GM18858 (cell line): ENCODE data around the gene FGF1.

ENCODE experiments used
- ATAC-seq: cut with Tn5 transposase; IDR thresholded peaks from one replicate; pipeline ENCODE4 v1.9.1; 2021; ENCODE audit not compliant: unreplicated experiment

FGF1 gene

DNA sequence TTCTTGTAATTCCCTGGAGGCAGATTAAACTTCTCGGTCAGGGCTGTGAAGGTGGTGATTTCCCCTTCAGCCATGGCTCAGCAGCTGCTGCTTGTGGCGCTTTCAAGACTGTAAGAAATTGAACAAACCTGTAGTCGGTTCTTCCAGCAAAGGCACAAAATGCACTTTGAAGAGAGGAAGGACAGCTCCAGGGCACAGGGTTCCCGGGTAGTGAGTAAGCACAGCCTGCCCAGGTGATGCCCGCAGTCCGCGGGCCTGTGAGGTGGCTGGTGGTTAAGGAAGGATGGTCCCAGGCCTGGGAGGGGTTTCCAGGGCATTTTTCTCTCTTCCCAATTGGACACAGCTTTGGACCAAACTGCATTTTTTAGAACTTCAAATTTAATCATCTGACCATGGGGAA lies 71.8 kb downstream of the FGF1 start:
- no peak for ATAC-seq

DNA sequence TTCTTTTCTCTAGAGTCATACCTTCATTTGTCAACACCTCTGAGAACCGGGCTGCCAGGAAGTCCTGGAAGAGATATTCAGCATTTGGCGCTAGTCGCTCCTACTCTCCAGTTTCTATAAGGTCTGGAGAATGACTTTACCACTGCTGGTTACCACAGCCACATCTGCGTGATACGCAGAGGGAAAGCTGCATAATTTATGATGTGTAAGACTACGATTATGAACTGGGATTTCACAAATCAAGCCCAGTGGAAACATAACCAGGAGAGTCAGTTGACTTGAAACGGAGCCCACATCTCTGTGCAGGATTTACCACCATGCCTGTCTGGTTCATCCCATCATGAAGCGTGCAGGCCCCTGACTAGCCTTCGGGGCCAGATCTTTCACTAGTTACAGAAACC lies 72.6 kb downstream of the FGF1 start:
- ATAC-seq = no peak

- ATAC-seq = no peak
These were observed 73.2 kb downstream of the FGF1 start for GRCh38 chr5:142612494-142613270.

DNA sequence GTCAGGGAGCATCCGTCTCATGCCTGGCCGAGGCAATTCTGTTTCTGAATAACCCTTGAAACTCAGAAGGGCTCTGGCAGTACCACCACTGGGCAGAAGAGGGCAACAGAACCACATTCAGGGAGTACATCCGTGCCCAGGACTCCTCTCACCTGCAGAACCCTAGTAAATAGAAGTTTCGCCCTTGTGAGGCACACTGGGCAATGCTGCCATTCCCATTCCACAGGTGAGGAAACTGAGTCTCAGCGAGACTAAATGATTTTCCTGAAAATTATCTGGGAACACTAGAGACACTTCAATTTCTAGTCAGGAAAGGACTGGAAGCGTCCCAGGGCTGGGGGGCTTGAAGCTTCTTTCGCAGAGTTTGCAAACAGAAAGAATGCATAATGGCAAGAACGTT lies 74.7 kb downstream of the FGF1 start:
- peak; percentile 84 for ATAC-seq

- no peak for ATAC-seq
These were observed 75.5 kb downstream of the FGF1 start for GRCh38 chr5:142610176-142611001.

GRCh38 chr5:142609142-142609541 lies 76.7 kb downstream of the FGF1 start:
- no peak for ATAC-seq

DNA sequence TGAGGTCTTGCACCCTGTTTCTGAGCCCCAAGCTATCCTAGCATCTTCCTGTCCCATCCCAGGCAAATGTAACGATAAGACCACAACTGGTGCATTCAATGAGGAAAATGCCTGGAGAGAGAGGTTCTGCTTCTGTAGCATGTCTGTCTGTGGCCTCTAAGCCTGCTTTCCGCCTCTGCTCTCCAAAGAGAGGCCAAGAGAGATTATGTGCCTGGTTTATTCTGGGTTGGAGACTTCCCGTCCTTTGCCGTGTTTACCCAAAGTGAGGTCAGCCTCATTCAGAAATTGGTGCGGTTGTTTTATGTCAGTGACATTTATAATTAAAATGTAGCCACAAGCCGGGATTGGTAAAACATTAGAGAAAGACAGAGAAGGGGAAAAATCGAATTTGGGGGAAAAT lies 77.8 kb downstream of the FGF1 start:
- no peak for ATAC-seq

- ATAC-seq = no peak
These were observed 80.3 kb downstream of the FGF1 start for GRCh38 chr5:142605611-142606010.

- no peak for ATAC-seq
These were observed 83.1 kb downstream of the FGF1 start for GRCh38 chr5:142602720-142603245.

DNA sequence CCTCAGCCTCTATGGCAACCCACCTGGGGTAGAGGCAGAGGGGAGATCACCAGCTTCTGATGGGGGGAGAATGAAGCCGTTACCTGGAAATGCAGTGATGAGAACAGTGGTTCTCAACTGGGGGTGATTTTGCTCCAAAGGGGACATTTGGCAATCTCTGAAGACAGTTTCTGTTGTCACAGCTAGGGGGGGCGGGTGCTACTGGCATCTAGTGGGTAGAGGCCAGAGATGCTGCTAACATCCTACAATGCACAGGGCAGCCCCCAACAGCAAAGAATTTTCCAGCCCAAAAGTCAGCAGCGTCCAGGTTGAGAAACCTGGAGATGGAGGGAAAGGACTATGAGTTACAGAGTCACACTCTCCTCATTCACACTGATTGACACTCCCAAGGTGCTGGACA lies 84.5 kb downstream of the FGF1 start:
- no peak for ATAC-seq

GRCh38 chr5:142600611-142601358 lies 85.1 kb downstream of the FGF1 start:
- no peak for ATAC-seq

GRCh38 chr5:142600092-142600491 lies 85.8 kb downstream of the FGF1 start:
- ATAC-seq = no peak

- ATAC-seq = no peak
These were observed 87.6 kb downstream of the FGF1 start for GRCh38 chr5:142598338-142598700.

GRCh38 chr5:142597546-142598337 lies 88.1 kb downstream of the FGF1 start:
- no peak for ATAC-seq

GRCh38 chr5:142597025-142597424 lies 88.9 kb downstream of the FGF1 start:
- ATAC-seq = no peak

DNA sequence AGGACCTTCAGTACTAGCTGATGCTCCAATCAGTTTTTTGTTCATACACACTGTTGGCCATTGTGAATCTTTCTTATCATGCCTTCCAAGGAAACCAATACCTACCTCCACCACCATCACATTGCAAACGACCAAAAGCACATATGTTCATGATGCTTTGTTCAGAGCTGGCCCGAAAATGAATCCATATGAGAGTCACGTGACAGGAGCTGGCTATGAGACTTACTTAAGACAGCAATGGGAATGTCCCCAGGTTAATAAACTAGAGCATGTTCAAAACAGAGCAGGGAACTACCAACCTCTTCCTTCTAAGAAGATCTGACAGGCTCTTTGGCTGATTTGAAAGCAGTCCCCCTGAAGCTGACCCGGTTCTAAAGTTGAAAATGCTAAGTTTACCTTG lies 93.5 kb downstream of the FGF1 start:
- no peak for ATAC-seq

DNA sequence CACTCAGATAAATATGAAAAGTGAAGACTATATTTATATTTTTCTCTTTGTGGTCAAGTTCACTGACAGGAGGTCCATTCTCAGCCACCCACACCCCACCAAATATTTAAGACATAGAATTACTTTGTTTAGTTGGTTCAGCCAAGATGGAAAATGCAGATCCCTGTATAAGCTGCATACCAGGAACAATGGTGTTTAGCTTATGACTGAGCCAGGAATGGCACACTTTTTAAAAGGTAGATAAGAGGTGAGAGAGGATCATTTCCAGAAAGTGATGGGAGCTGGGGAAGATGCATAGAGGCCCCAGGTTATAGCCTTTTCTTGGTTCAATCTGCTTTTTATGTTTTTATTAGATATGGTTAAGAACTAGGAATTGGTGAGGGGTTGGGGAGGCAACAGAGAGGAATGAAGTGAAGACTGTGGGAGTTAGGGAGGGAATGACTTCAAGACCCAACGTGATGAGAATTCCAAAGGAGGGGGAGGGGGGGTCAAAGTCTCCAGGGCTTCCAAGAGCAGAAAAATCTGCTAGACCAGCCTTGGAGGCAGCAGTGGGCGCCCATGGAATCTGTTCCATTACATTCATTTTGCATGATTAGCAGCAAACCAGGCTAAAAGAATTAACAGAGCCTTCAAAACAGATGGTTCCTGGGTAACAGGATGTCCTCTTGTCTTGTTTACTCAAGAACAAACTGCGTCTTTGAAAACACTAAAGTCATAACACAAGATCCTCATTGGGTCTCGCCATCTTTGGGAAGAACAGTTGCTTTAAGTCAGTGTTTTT lies 95.2 kb downstream of the FGF1 start:
- no peak for ATAC-seq

GRCh38 chr5:142589720-142590119 lies 96.2 kb downstream of the FGF1 start:
- ATAC-seq = no peak

DNA sequence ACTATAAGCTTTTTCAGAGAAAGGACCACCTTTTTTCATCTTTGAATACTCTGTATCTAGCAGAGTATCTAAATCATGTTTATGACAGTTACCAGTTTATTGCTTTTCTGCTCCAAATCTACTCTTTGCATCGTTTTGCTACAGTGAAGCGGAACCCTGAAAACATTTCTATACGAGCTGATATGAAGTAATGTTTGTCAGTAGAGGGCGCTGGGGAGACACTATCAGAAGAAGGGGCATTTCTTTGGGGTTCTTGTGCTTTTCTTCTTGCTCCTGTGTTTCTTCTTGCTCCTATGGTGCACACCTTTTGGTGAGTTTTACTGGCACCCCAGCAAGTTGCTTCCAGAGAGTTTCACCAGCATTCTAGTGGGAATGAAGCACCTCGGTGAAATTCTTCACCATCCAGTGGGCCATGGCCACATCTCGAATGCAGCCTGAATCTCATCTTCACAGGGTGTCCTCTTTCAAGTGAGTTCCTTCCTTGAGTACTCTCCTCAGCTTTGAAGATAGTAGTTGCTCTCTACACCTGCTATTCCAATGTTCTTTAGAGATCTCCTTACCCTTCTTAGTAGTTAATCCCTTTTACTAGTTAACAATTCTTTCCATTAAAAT lies 98.4 kb downstream of the FGF1 start:
- ATAC-seq = no peak
